ENCODE measurements around the gene MSH4. TPM values are rescaled to one million over a fixed set of nuclear protein-coding genes. Genes with fewer than 3 reads are reported as not detected.

Gene MSH4
- polyA plus RNA-seq, 1 donor (not counting 4 experiments of a cell fraction or from before 2014, with no cell fraction given) = 0.13 TPM

DNA sequence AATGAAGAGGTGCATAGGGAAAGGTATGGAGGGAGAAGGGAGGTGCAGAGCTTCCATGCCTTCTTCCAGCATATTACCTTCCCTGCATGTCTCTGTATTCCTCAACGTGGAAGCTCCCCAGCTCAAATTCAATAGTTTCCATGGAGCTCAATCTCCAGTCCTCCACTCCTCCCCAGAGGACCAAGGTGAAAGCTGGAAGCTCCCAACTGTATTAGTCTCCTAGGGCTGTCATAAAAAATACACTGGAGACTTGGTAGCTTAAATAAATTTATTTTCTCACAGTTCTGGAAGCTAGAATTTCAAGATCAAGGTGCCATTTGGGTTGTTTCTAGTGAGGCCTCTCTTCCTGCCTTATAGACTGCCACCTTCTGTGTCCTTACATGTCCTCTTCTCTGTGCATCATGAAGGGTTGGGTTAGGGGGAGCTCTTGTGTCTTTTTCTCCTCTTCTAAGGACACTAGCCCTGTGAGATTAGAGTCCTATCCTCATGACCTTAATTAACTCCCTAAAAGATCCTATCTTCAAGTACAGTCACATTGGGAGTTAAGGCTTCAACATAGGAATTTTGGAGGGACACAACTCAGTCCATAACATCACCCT is 32.5 kb upstream of the MSH4 start:
- H4K20me1 ChIP-seq (ENCODE audit: control insufficient read depth, extremely low read depth, insufficient read depth, low read length) = no peaks in the 10 kb centered on the region
- no peak for TF ChIP-seq EZH2 (IDR thresholded peaks at IDR 0.05; ENCODE audit: low read length)
- TF ChIP-seq, protein P1, sequence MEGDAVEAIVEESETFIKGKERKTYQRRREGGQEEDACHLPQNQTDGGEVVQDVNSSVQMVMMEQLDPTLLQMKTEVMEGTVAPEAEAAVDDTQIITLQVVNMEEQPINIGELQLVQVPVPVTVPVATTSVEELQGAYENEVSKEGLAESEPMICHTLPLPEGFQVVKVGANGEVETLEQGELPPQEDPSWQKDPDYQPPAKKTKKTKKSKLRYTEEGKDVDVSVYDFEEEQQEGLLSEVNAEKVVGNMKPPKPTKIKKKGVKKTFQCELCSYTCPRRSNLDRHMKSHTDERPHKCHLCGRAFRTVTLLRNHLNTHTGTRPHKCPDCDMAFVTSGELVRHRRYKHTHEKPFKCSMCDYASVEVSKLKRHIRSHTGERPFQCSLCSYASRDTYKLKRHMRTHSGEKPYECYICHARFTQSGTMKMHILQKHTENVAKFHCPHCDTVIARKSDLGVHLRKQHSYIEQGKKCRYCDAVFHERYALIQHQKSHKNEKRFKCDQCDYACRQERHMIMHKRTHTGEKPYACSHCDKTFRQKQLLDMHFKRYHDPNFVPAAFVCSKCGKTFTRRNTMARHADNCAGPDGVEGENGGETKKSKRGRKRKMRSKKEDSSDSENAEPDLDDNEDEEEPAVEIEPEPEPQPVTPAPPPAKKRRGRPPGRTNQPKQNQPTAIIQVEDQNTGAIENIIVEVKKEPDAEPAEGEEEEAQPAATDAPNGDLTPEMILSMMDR (optimal IDR thresholded peaks at IDR 0.05 in 1 of 3, IDR thresholded peaks at IDR 0.05 in 1 of 3, conservative IDR thresholded peaks at IDR 0.05 in 1 of 3; ENCODE audit: extremely low read depth in 1 of 3, insufficient read depth in 2 of 3, low read length in 3 of 3) = no peak
- no peak overlapping the region for H3K4me3 ChIP-seq (ENCODE audit: control insufficient read depth in 2 of 3, extremely low read depth in 1 of 3, insufficient read depth in 2 of 3, low read depth in 1 of 3, low read length in 3 of 3)
- no peak overlapping the region for H3K27ac ChIP-seq (ENCODE audit: control insufficient read depth, insufficient read depth, low read length)
- no peaks in the 10 kb centered on the region for H3K9me1 ChIP-seq (ENCODE audit: control insufficient read depth, extremely low read depth, insufficient read depth, low read length)
- H3K36me3 ChIP-seq (ENCODE audit: control insufficient read depth in 2 of 2, extremely low read depth in 1 of 2, insufficient read depth in 2 of 2, low read length in 2 of 2) = peaks cover 0 to 2% of the 10 kb centered on the region in 2 experiments
- H3K79me2 ChIP-seq (ENCODE audit: control insufficient read depth, insufficient read depth, low read length) = no peaks in the 10 kb centered on the region
- no peaks in the 10 kb centered on the region for H3K27me3 ChIP-seq (ENCODE audit: control insufficient read depth, extremely low read depth, insufficient read depth, low read length)
- dilution Hi-C loops (cut with MboI; ENCODE audit: extremely low pct_ligation_motif_present, low sequenced_read_pairs) = no loop called here
- H3K9ac ChIP-seq (ENCODE audit: control insufficient read depth, extremely low read depth, insufficient read depth, low read length) = no peak overlapping the region
- DNase-seq (ENCODE audit: low read depth, low spot score) (no peak), FAIRE-seq (no peak)
- no peaks in the 10 kb centered on the region for H3K9me3 ChIP-seq (ENCODE audit: control insufficient read depth, low read depth, low read length)
- H2AFZ ChIP-seq (ENCODE audit: control insufficient read depth, low read length) = no peak overlapping the region
- no peak overlapping the region for H3K4me2 ChIP-seq (ENCODE audit: control insufficient read depth, extremely low read depth, insufficient read depth, low read depth, low read length)
- H3K4me1 ChIP-seq (ENCODE audit: control insufficient read depth, extremely low read depth, insufficient read depth, low read length) = peaks cover 16% of the 10 kb centered on the region

DNA sequence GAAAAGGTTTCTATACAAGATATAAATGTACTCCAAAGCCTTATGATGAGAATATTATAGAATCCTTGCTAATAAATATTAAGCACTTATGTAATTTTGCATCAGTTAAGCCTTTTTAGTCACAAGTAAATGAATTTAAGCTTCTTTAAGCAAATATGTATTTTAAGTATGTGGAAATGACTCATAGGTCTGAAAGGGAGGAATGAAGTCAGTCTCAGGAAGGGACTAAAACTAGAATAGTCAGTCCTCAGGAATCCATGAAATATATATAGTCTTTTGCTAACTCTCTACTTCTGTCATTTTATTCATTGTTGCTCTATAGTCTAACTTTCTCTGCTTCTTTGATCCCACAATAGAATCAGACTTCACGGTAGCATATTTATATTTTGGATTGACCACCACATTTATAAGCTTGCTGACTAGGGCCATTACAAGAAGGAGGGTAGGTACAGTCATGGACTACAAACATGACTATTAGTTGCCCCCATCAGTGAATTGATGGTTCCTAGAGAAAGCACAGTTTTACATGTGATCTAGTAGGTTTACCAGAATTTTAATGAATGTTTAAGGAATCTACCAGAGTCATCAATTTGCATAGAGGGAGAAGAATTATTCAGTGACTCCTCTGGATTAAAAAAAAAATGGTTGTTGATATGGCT is 30.9 kb upstream of the MSH4 start:
- H2AFZ ChIP-seq (ENCODE audit: control insufficient read depth, low read length) = no peak overlapping the region
- H3K9me3 ChIP-seq (ENCODE audit: control insufficient read depth, low read depth, low read length) = no peaks in the 10 kb centered on the region
- H4K20me1 ChIP-seq (ENCODE audit: control insufficient read depth, extremely low read depth, insufficient read depth, low read length) = no peaks in the 10 kb centered on the region
- H3K4me1 ChIP-seq (ENCODE audit: control insufficient read depth, extremely low read depth, insufficient read depth, low read length) = peaks cover 16% of the 10 kb centered on the region
- no peak overlapping the region for H3K9ac ChIP-seq (ENCODE audit: control insufficient read depth, extremely low read depth, insufficient read depth, low read length)
- FAIRE-seq = peak; percentile 36
- no peaks in the 10 kb centered on the region for H3K27me3 ChIP-seq (ENCODE audit: control insufficient read depth, extremely low read depth, insufficient read depth, low read length)
- TF ChIP-seq, protein P1 (optimal IDR thresholded peaks at IDR 0.05 in 1 of 3, IDR thresholded peaks at IDR 0.05 in 1 of 3, conservative IDR thresholded peaks at IDR 0.05 in 1 of 3; ENCODE audit: extremely low read depth in 1 of 3, insufficient read depth in 2 of 3, low read length in 3 of 3) = no peak
- TF ChIP-seq EZH2 (IDR thresholded peaks at IDR 0.05; ENCODE audit: low read length) = no peak
- no peaks in the 10 kb centered on the region for H3K9me1 ChIP-seq (ENCODE audit: control insufficient read depth, extremely low read depth, insufficient read depth, low read length)
- H3K4me3 ChIP-seq (ENCODE audit: control insufficient read depth in 2 of 3, extremely low read depth in 1 of 3, insufficient read depth in 2 of 3, low read depth in 1 of 3, low read length in 3 of 3) = no peak overlapping the region
- no peak for DNase-seq (ENCODE audit: low read depth, low spot score)
- dilution Hi-C loops (cut with MboI; ENCODE audit: extremely low pct_ligation_motif_present, low sequenced_read_pairs) = no loop called here
- H3K79me2 ChIP-seq (ENCODE audit: control insufficient read depth, insufficient read depth, low read length) = no peaks in the 10 kb centered on the region
- H3K4me2 ChIP-seq (ENCODE audit: control insufficient read depth, extremely low read depth, insufficient read depth, low read depth, low read length) = peak overlapping the region; percentile 5
- H3K36me3 ChIP-seq (ENCODE audit: control insufficient read depth in 2 of 2, extremely low read depth in 1 of 2, insufficient read depth in 2 of 2, low read length in 2 of 2) = peaks cover 0 to 2% of the 10 kb centered on the region in 2 experiments
- H3K27ac ChIP-seq (ENCODE audit: control insufficient read depth, insufficient read depth, low read length) = no peak overlapping the region
